ENCODE data around the gene DIRAS1. TPM values are rescaled to one million over a fixed set of nuclear protein-coding genes. Genes with fewer than 3 reads are reported as not detected.

The DIRAS1 gene
- total and polyA plus RNA-seq, 2 of the 8 experiments (the other 6 are each of a cell fraction or from before 2014, with no cell fraction given), result 20.2 to 22.3 TPM

- TF ChIP-seq SRF (IDR thresholded peaks at IDR 0.05; ENCODE audit: low read depth, low read length) (no peak), CEBPB (IDR thresholded peaks at IDR 0.05; ENCODE audit: low read depth, low read length) (no peak), ZNF274 (IDR thresholded peaks at IDR 0.05; ENCODE audit: borderline replicate concordance, extremely low read depth, low read length) (no peak), SP2 (IDR thresholded peaks at IDR 0.05; ENCODE audit: low read length) (no peak), HDAC2 (IDR thresholded peaks at IDR 0.05; ENCODE audit: borderline replicate concordance in 1 of 2, low read depth in 2 of 2, low read length in 2 of 2) (no peak), CTBP2 (IDR thresholded peaks at IDR 0.05; ENCODE audit: borderline replicate concordance, insufficient read depth, insufficient read length, low read length) (no peak), MAX (IDR thresholded peaks at IDR 0.05) (no peak)
These were observed 54.7 kb downstream of the DIRAS1 start (continued) for GRCh38 chr19:2666344-2666994.

Data from H1 (cell line).